Panc1 (cell line): Measurements from ENCODE around the gene RAD21L1. TPM values are rescaled to one million over a fixed set of nuclear protein-coding genes. Genes with fewer than 3 reads are reported as not detected.

Experiments used
- ATAC-seq: fragments of 200-7000 bp; cut with Tn5 transposase; 2 replicates; pipeline ENCODE4 v1.9.1; 2020; ENCODE audit warnings: mild to moderate bottlenecking, moderate library complexity
- BruUV-seq: library from RNA; stranded (reverse); fragments of 400-500 nt; replicated peaks from 2 replicates; lab custom pipeline; 2021; lab: Mats Ljungman, UMichigan
- CTCF ChIA-PET: fragments of 300-600 bp; sonication (Branson Sonifier 250); formaldehyde crosslinking; loops from one replicate; lab custom pipeline; 2022; ENCODE audit warnings: antibody characterized with exemption; lab: Charles Lee
- POLR2A ChIA-PET: fragments of 300-600 bp; sonication (Branson Sonifier 250); formaldehyde crosslinking; loops from one replicate; lab custom pipeline; 2022; ENCODE audit warnings: antibody characterized with exemption; lab: Charles Lee
- DNase-seq: peaks from one replicate; pipeline ENCODE4 v3.0.0-alpha.2; 2010; ENCODE audit warnings: low read depth, low spot score
- H3K27ac ChIP-seq: 2 replicates; pipeline ENCODE4 v1.5.1; 2011; ENCODE audit warnings: mild to moderate bottlenecking, low read length, inconsistent platforms
- H3K27me3 ChIP-seq: fragments of 200-500 bp; sonication (Bioruptor generic); 2 replicates; pipeline ENCODE4 v1.6.0; 2014; ENCODE audit warnings: low read length, inconsistent platforms; ENCODE audit not compliant: control insufficient read depth, insufficient read depth
- H3K36me3 ChIP-seq: fragments of 200-500 bp; sonication (Bioruptor generic); 2 replicates; pipeline ENCODE4 v1.5.1; 2014; ENCODE audit warnings: inconsistent platforms, mild to moderate bottlenecking, low read length, moderate library complexity; ENCODE audit not compliant: control insufficient read depth, insufficient read depth
- H3K4me1 ChIP-seq: 2 replicates; pipeline ENCODE4 v1.5.1; 2011; ENCODE audit warnings: inconsistent platforms, mild to moderate bottlenecking, low read length, moderate library complexity; ENCODE audit not compliant: control insufficient read depth, insufficient read depth
- H3K4me3 ChIP-seq, 2 experiments: 2 replicates each; pipeline ENCODE4 v1.5.1; 2011 to 2012; ENCODE audit warnings: low read depth in 2 of 2, low read length in 2 of 2, mild to moderate bottlenecking in 2 of 2, inconsistent platforms in 1 of 2, moderate library complexity in 1 of 2
- H3K9me3 ChIP-seq: fragments of 200-500 bp; sonication (Bioruptor generic); 2 replicates; pipeline ENCODE4 v1.5.1; 2014; ENCODE audit warnings: low read depth, mild to moderate bottlenecking, inconsistent platforms, low read length, moderate library complexity; ENCODE audit not compliant: control insufficient read depth, insufficient read depth
- CTCF ChIP-seq: fragments of 450-650 bp; IDR thresholded peaks from 2 replicates; pipeline ENCODE4 v1.5.1; 2017; ENCODE audit warnings: mild to moderate bottlenecking
- POLR2AphosphoS5 ChIP-seq: IDR thresholded peaks from 2 replicates; pipeline ENCODE4 v1.6.1; 2012; ENCODE audit warnings: mild to moderate bottlenecking, low read depth, low read length, moderate library complexity
- REST ChIP-seq, 2 experiments: IDR thresholded peaks; 2 replicates each; pipeline ENCODE4 v1.6.1; 2011 to 2012; ENCODE audit warnings: low read depth in 2 of 2, control low read depth in 1 of 2, low read length in 1 of 2, mild to moderate bottlenecking in 1 of 2, moderate library complexity in 1 of 2; ENCODE audit not compliant: insufficient read depth in 1 of 2
- SIN3A ChIP-seq: IDR thresholded peaks from 2 replicates; pipeline ENCODE4 v1.6.1; 2012; ENCODE audit warnings: low read depth, mild to moderate bottlenecking, low read length, moderate library complexity, borderline replicate concordance; ENCODE audit not compliant: insufficient read depth
- TCF7L2 ChIP-seq: IDR thresholded peaks from 2 replicates; pipeline ENCODE4 v1.6.1; 2011; ENCODE audit warnings: mild to moderate bottlenecking, low read depth, low read length, inconsistent platforms
- in situ Hi-C: cut with HindIII; loops from 2 replicates; pipeline ENCODE4 v1.10.0; 2016; ENCODE audit warnings: low sequenced_read_pairs, low pct_unique_long_range_greater_than_20kb
- intact Hi-C: fragments of 100-400 bp; cut with micrococcal nuclease; formaldehyde crosslinking; loops from one replicate; pipeline ENCODE4 v1.10.0; 2022; ENCODE audit not compliant: unreplicated experiment
- total RNA-seq: library from RNA; stranded (reverse); gene quantifications from one replicate; pipeline ENCODE4 v1.2.1, GENCODE V29; 2021; ENCODE audit not compliant: unreplicated experiment

The RAD21L1 gene
- total RNA-seq, 1 experiment from 2014 or later, result 1.0 TPM

GRCh38 chr20:1224205-1224890 is 1.5 kb upstream of the RAD21L1 start:
- in situ Hi-C loops, result no loop called here

More at GRCh38 chr20:1224205-1224890, 1.5 kb upstream of the RAD21L1 start:
- CTCF ChIA-PET, result interaction anchor here (0.5 kb wide), 1 partner anchor 212 kb away, joined by 10 read pairs; no protein-coding TSS in a partner anchor
- DNase-seq (no peak), ATAC-seq (no peak)
- Histone ChIP-seq H3K27ac (no peak overlapping the region), H3K36me3 (no peaks in the 10 kb centered on the region), H3K4me3 (no peak overlapping the region), H3K9me3 (no peaks in the 10 kb centered on the region), H3K27me3 (peaks cover 3% of the 10 kb centered on the region; the same call in 1 of the 2 replicates), H3K4me1 (peaks cover 6% of the 10 kb centered on the region; the same call in 1 of the 2 replicates)
- intact Hi-C loops, result no loop called here
- POLR2A ChIA-PET, result no interaction called here
- no TSS peak for BruUV-seq
- TF ChIP-seq REST (IDR thresholded peaks at IDR 0.05; ENCODE audit: insufficient read depth in 1 of 2, low read depth in 2 of 2, low read length in 1 of 2), result no peak
- TF ChIP-seq POLR2AphosphoS5, result no peak
- no peak for TF ChIP-seq TCF7L2
- TF ChIP-seq CTCF, result no peak
- no peak for TF ChIP-seq SIN3A
